Esophagus squamous epithelium (tissue), 4 donors: ENCODE data around the gene ZFP91.

Experiments used
- CTCF ChIP-seq, 6 experiments: fragments of 450-650 bp in 4 of 6; fragments of 200-600 bp in 2 of 6; sonication (generic) in 2 of 6; IDR thresholded peaks; one replicate each; pipeline ENCODE4 v1.5.1; 2016 to 2019; ENCODE audit warnings: antibody characterized with exemption in 6 of 6, mild to moderate bottlenecking in 4 of 6, moderate library complexity in 4 of 6
- POLR2A ChIP-seq, 4 donors: fragments of 450-650 bp; IDR thresholded peaks; one replicate each; pipeline ENCODE4 v1.6.1; 2017; ENCODE audit warnings: antibody characterized with exemption in 4 of 4, mild to moderate bottlenecking in 4 of 4, moderate library complexity in 3 of 4

- TF ChIP-seq CTCF (IDR thresholded peaks at IDR 0.05) = no peak
- TF ChIP-seq POLR2A (IDR thresholded peaks at IDR 0.05) = no peak
Measured at GRCh38 chr11:58582437-58582836, 3.6 kb downstream of the ZFP91 start.
